ENCODE results near the gene TRUB1.

- TF ChIP-seq, protein P1, sequence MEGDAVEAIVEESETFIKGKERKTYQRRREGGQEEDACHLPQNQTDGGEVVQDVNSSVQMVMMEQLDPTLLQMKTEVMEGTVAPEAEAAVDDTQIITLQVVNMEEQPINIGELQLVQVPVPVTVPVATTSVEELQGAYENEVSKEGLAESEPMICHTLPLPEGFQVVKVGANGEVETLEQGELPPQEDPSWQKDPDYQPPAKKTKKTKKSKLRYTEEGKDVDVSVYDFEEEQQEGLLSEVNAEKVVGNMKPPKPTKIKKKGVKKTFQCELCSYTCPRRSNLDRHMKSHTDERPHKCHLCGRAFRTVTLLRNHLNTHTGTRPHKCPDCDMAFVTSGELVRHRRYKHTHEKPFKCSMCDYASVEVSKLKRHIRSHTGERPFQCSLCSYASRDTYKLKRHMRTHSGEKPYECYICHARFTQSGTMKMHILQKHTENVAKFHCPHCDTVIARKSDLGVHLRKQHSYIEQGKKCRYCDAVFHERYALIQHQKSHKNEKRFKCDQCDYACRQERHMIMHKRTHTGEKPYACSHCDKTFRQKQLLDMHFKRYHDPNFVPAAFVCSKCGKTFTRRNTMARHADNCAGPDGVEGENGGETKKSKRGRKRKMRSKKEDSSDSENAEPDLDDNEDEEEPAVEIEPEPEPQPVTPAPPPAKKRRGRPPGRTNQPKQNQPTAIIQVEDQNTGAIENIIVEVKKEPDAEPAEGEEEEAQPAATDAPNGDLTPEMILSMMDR (IDR thresholded peaks at IDR 0.05), result no peak
- TF ChIP-seq, protein P2, sequence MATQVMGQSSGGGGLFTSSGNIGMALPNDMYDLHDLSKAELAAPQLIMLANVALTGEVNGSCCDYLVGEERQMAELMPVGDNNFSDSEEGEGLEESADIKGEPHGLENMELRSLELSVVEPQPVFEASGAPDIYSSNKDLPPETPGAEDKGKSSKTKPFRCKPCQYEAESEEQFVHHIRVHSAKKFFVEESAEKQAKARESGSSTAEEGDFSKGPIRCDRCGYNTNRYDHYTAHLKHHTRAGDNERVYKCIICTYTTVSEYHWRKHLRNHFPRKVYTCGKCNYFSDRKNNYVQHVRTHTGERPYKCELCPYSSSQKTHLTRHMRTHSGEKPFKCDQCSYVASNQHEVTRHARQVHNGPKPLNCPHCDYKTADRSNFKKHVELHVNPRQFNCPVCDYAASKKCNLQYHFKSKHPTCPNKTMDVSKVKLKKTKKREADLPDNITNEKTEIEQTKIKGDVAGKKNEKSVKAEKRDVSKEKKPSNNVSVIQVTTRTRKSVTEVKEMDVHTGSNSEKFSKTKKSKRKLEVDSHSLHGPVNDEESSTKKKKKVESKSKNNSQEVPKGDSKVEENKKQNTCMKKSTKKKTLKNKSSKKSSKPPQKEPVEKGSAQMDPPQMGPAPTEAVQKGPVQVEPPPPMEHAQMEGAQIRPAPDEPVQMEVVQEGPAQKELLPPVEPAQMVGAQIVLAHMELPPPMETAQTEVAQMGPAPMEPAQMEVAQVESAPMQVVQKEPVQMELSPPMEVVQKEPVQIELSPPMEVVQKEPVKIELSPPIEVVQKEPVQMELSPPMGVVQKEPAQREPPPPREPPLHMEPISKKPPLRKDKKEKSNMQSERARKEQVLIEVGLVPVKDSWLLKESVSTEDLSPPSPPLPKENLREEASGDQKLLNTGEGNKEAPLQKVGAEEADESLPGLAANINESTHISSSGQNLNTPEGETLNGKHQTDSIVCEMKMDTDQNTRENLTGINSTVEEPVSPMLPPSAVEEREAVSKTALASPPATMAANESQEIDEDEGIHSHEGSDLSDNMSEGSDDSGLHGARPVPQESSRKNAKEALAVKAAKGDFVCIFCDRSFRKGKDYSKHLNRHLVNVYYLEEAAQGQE (IDR thresholded peaks at IDR 0.05; ENCODE audit: insufficient read depth in 1 of 2, low read depth in 2 of 2, low read length in 1 of 2), result no peak
- no peak for TF ChIP-seq POLR2AphosphoS5 (IDR thresholded peaks at IDR 0.05; ENCODE audit: low read depth, low read length)
- TF ChIP-seq SIN3A (IDR thresholded peaks at IDR 0.05; ENCODE audit: borderline replicate concordance, insufficient read depth, low read depth, low read length), result no peak
- TF ChIP-seq TCF7L2 (IDR thresholded peaks at IDR 0.05; ENCODE audit: low read depth, low read length), result no peak
Observed at GRCh38 chr10:115023715-115024114, 85.7 kb downstream of the TRUB1 start.

Data from Panc1 (cell line).